HCT116 (cell line): ENCODE results near the gene AKT3.

Source experiments
- CEBPB ChIP-seq: IDR thresholded peaks from 2 replicates; pipeline ENCODE4 v1.6.1; 2012; ENCODE audit warnings: low read depth
- EZH2 ChIP-seq: fragments of 200-600 bp; sonication (generic); IDR thresholded peaks from 2 replicates; pipeline ENCODE4 v1.6.1; 2017; ENCODE audit warnings: antibody characterized with exemption, mixed run types
- EZH2phosphoT487 ChIP-seq: fragments of 200-600 bp; IDR thresholded peaks from 2 replicates; pipeline ENCODE4 v1.6.1; 2018; ENCODE audit warnings: antibody characterized with exemption, borderline replicate concordance
- POLR2A ChIP-seq: IDR thresholded peaks from 2 replicates; pipeline ENCODE4 v1.7.0; 2011; ENCODE audit warnings: borderline replicate concordance; ENCODE audit not compliant: insufficient read depth, insufficient read length; ENCODE audit errors: extremely low read depth
- POLR2AphosphoS5 ChIP-seq: IDR thresholded peaks from 2 replicates; pipeline ENCODE4 v1.6.1; 2011; ENCODE audit warnings: mild to moderate bottlenecking, low read depth, low read length, moderate library complexity
- REST ChIP-seq: IDR thresholded peaks from 2 replicates; pipeline ENCODE4 v1.6.1; 2012; ENCODE audit warnings: low read depth
- SRF ChIP-seq: IDR thresholded peaks from 2 replicates; pipeline ENCODE4 v1.6.1; 2012; ENCODE audit warnings: low read depth
- TCF7L2 ChIP-seq: IDR thresholded peaks from 2 replicates; pipeline ENCODE4 v1.7.0; 2011; ENCODE audit warnings: borderline replicate concordance, inconsistent platforms; ENCODE audit not compliant: insufficient read depth, insufficient read length; ENCODE audit errors: extremely low read depth
- YY1 ChIP-seq: IDR thresholded peaks from 2 replicates; pipeline ENCODE4 v1.6.1; 2011; ENCODE audit warnings: low read length, low read depth, moderate library complexity, mild to moderate bottlenecking; ENCODE audit not compliant: insufficient replicate concordance; ENCODE audit errors: extremely low read depth
- TF ChIP-seq, protein P1 (sequence below): IDR thresholded peaks from 2 replicates; pipeline ENCODE4 v1.6.1; 2012
- TF ChIP-seq, protein P2 (sequence below), 3 experiments: fragments of 200-600 bp in 1 of 3; sonication (generic) in 1 of 3; IDR thresholded peaks in 2 of 3; conservative IDR thresholded peaks in 1 of 3; 2 replicates each; pipeline ENCODE4 v1.5.1; 2012 to 2017; ENCODE audit warnings: low read depth in 2 of 3, low read length in 2 of 3, antibody characterized with exemption in 1 of 3, borderline replicate concordance in 1 of 3, control low read depth in 1 of 3, mild to moderate bottlenecking in 1 of 3, mixed read lengths in 1 of 3, mixed run types in 1 of 3, moderate library complexity in 1 of 3; ENCODE audit not compliant: insufficient read depth in 1 of 3
- TF ChIP-seq, protein P3 (sequence below): IDR thresholded peaks from 2 replicates; pipeline ENCODE4 v1.6.1; 2012
- TF ChIP-seq, protein P4 (sequence below): IDR thresholded peaks from 2 replicates; pipeline ENCODE4 v1.6.1; 2011; ENCODE audit warnings: mild to moderate bottlenecking, low read length, moderate library complexity; ENCODE audit not compliant: insufficient replicate concordance; ENCODE audit errors: extremely low read depth

- TF ChIP-seq, protein P1, sequence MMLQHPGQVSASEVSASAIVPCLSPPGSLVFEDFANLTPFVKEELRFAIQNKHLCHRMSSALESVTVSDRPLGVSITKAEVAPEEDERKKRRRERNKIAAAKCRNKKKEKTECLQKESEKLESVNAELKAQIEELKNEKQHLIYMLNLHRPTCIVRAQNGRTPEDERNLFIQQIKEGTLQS: no peak
- TF ChIP-seq REST (no peak), SRF (no peak), CEBPB (no peak), YY1 (no peak), POLR2AphosphoS5 (no peak), EZH2 (no peak), EZH2phosphoT487 (no peak), POLR2A (no peak), TCF7L2 (no peak)
- TF ChIP-seq, protein P2, sequence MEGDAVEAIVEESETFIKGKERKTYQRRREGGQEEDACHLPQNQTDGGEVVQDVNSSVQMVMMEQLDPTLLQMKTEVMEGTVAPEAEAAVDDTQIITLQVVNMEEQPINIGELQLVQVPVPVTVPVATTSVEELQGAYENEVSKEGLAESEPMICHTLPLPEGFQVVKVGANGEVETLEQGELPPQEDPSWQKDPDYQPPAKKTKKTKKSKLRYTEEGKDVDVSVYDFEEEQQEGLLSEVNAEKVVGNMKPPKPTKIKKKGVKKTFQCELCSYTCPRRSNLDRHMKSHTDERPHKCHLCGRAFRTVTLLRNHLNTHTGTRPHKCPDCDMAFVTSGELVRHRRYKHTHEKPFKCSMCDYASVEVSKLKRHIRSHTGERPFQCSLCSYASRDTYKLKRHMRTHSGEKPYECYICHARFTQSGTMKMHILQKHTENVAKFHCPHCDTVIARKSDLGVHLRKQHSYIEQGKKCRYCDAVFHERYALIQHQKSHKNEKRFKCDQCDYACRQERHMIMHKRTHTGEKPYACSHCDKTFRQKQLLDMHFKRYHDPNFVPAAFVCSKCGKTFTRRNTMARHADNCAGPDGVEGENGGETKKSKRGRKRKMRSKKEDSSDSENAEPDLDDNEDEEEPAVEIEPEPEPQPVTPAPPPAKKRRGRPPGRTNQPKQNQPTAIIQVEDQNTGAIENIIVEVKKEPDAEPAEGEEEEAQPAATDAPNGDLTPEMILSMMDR (IDR thresholded peaks at IDR 0.05 in 2 of 3, conservative IDR thresholded peaks at IDR 0.05 in 1 of 3; ENCODE audit: borderline replicate concordance in 1 of 3, insufficient read depth in 1 of 3, low read depth in 2 of 3, low read length in 2 of 3): no peak
- TF ChIP-seq, protein P3, sequence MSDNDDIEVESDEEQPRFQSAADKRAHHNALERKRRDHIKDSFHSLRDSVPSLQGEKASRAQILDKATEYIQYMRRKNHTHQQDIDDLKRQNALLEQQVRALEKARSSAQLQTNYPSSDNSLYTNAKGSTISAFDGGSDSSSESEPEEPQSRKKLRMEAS: no peak
- TF ChIP-seq, protein P4, sequence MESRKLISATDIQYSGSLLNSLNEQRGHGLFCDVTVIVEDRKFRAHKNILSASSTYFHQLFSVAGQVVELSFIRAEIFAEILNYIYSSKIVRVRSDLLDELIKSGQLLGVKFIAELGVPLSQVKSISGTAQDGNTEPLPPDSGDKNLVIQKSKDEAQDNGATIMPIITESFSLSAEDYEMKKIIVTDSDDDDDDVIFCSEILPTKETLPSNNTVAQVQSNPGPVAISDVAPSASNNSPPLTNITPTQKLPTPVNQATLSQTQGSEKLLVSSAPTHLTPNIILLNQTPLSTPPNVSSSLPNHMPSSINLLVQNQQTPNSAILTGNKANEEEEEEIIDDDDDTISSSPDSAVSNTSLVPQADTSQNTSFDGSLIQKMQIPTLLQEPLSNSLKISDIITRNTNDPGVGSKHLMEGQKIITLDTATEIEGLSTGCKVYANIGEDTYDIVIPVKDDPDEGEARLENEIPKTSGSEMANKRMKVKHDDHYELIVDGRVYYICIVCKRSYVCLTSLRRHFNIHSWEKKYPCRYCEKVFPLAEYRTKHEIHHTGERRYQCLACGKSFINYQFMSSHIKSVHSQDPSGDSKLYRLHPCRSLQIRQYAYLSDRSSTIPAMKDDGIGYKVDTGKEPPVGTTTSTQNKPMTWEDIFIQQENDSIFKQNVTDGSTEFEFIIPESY: no peak
Observed at GRCh38 chr1:243475966-243476365, 374.1 kb downstream of the AKT3 start.
